Measurements from ENCODE around the gene SMIM36. TPM values are rescaled to one million over a fixed set of nuclear protein-coding genes. Genes with fewer than 3 reads are reported as not detected.
"Not testable (repeated sequence)": the region's sequence is repeated elsewhere in the genome, so short reads cannot be mapped to it uniquely, and the experiment has no call there.

Gene SMIM36
- total and polyA plus RNA-seq, 2 donors from 2014 or later, result not detected

GRCh38 chr17:55520402-55520801, 9.2 kb upstream of the SMIM36 start:
- Histone ChIP-seq H3K36me3 (ENCODE audit: control insufficient read depth in 2 of 3, insufficient read depth in 3 of 3, low read length in 3 of 3) (no peaks in the 10 kb centered on the region), H3K4me1 (ENCODE audit: control insufficient read depth in 2 of 3, insufficient read depth in 2 of 3, low read depth in 1 of 3, low read length in 3 of 3) (no peaks in the 10 kb centered on the region), H3K9ac (ENCODE audit: low read length in 3 of 3) (no peak overlapping the region), H3K27ac (ENCODE audit: low read depth in 2 of 2, low read length in 2 of 2) (no peak overlapping the region), H3K27me3 (ENCODE audit: control insufficient read depth, insufficient read depth, low read length) (no peaks in the 10 kb centered on the region), H3K4me3 (ENCODE audit: low read length in 3 of 3) (no peak overlapping the region), H3K9me3 (ENCODE audit: control insufficient read depth in 2 of 3, insufficient read depth in 1 of 3, low read length in 3 of 3) (no peaks in the 10 kb centered on the region)
- no peak for FAIRE-seq
- intact Hi-C loops (cut with DNase I), result loop anchor here (5.0 kb wide), 1 partner anchor 252 kb away; no protein-coding TSS in a partner anchor
- TF ChIP-seq CTCF (IDR thresholded peaks at IDR 0.05; ENCODE audit: borderline replicate concordance, extremely low read depth, insufficient read depth), result no peak
- DNase-seq, result no peak

- no peaks in the 10 kb centered on the region for H3K36me3 ChIP-seq (ENCODE audit: control insufficient read depth in 2 of 3, insufficient read depth in 3 of 3, low read length in 3 of 3)
- H3K9me3 ChIP-seq (ENCODE audit: control insufficient read depth in 2 of 3, insufficient read depth in 1 of 3, low read length in 3 of 3), result no peaks in the 10 kb centered on the region
- no peaks in the 10 kb centered on the region for H3K27me3 ChIP-seq (ENCODE audit: control insufficient read depth, insufficient read depth, low read length)
- DNase-seq (no peak), FAIRE-seq (no peak)
- H3K4me3 ChIP-seq (ENCODE audit: low read length in 3 of 3), result no peak overlapping the region
- no peak for TF ChIP-seq CTCF (IDR thresholded peaks at IDR 0.05; ENCODE audit: borderline replicate concordance, extremely low read depth, insufficient read depth)
- H3K4me1 ChIP-seq (ENCODE audit: control insufficient read depth in 2 of 3, insufficient read depth in 2 of 3, low read depth in 1 of 3, low read length in 3 of 3), result no peaks in the 10 kb centered on the region
- intact Hi-C loops (cut with DNase I), result loop anchor here (10.0 kb wide), 2 partner anchors 164 to 524 kb away; no protein-coding TSS in a partner anchor
- H3K9ac ChIP-seq (ENCODE audit: low read length in 3 of 3), result no peak overlapping the region
- H3K27ac ChIP-seq (ENCODE audit: low read depth in 2 of 2, low read length in 2 of 2), result no peak overlapping the region
Measured at GRCh38 chr17:55518510-55518909, 7.3 kb upstream of the SMIM36 start.

- peak; percentile 85 for FAIRE-seq
- intact Hi-C loops (cut with DNase I), result loop anchor here (10.0 kb wide), 2 partner anchors 159 to 519 kb away; no protein-coding TSS in a partner anchor
- H3K9me3 ChIP-seq (ENCODE audit: control insufficient read depth in 2 of 3, insufficient read depth in 1 of 3, low read length in 3 of 3), result no peaks in the 10 kb centered on the region
- peak; percentile 83 for TF ChIP-seq CTCF (IDR thresholded peaks at IDR 0.05; ENCODE audit: borderline replicate concordance, extremely low read depth, insufficient read depth)
- H3K36me3 ChIP-seq (ENCODE audit: control insufficient read depth in 2 of 3, insufficient read depth in 3 of 3, low read length in 3 of 3), result no peaks in the 10 kb centered on the region
- peak in 4 of 5 donors; percentile 74 to 90 (median 82) for DNase-seq
- no peak overlapping the region for H3K4me3 ChIP-seq (ENCODE audit: low read length in 3 of 3)
- no peak overlapping the region for H3K9ac ChIP-seq (ENCODE audit: low read length in 3 of 3)
- H3K27me3 ChIP-seq (ENCODE audit: control insufficient read depth, insufficient read depth, low read length), result no peaks in the 10 kb centered on the region
- H3K4me1 ChIP-seq (ENCODE audit: control insufficient read depth in 2 of 3, insufficient read depth in 2 of 3, low read depth in 1 of 3, low read length in 3 of 3), result no peaks in the 10 kb centered on the region
- H3K27ac ChIP-seq (ENCODE audit: low read depth in 2 of 2, low read length in 2 of 2), result no peak overlapping the region
Measured at GRCh38 chr17:55513885-55514590, 2.8 kb upstream of the SMIM36 start.

GRCh38 chr17:55507669-55508068, 3.6 kb downstream of the SMIM36 start:
- intact Hi-C loops (cut with DNase I); FAIRE-seq: not testable (repeated sequence)

GRCh38 chr17:55501626-55502025, 9.6 kb downstream of the SMIM36 start:
- H3K27ac ChIP-seq (ENCODE audit: low read depth in 2 of 2, low read length in 2 of 2); FAIRE-seq; H3K9ac ChIP-seq (ENCODE audit: low read length in 3 of 3); H3K4me1 ChIP-seq (ENCODE audit: control insufficient read depth in 2 of 3, insufficient read depth in 2 of 3, low read depth in 1 of 3, low read length in 3 of 3); H3K4me3 ChIP-seq (ENCODE audit: low read length in 3 of 3); H3K27me3 ChIP-seq (ENCODE audit: control insufficient read depth, insufficient read depth, low read length); DNase-seq; H3K9me3 ChIP-seq (ENCODE audit: control insufficient read depth in 2 of 3, insufficient read depth in 1 of 3, low read length in 3 of 3); intact Hi-C loops (cut with DNase I); H3K36me3 ChIP-seq (ENCODE audit: control insufficient read depth in 2 of 3, insufficient read depth in 3 of 3, low read length in 3 of 3): not testable (repeated sequence)

More at GRCh38 chr17:55507669-55508068, 3.6 kb downstream of the SMIM36 start:
- not testable (repeated sequence) for H3K36me3 ChIP-seq (ENCODE audit: control insufficient read depth in 2 of 3, insufficient read depth in 3 of 3, low read length in 3 of 3); H3K27ac ChIP-seq (ENCODE audit: low read depth in 2 of 2, low read length in 2 of 2); H3K9ac ChIP-seq (ENCODE audit: low read length in 3 of 3); H3K4me1 ChIP-seq (ENCODE audit: control insufficient read depth in 2 of 3, insufficient read depth in 2 of 3, low read depth in 1 of 3, low read length in 3 of 3); H3K4me3 ChIP-seq (ENCODE audit: low read length in 3 of 3); H3K27me3 ChIP-seq (ENCODE audit: control insufficient read depth, insufficient read depth, low read length); DNase-seq; H3K9me3 ChIP-seq (ENCODE audit: control insufficient read depth in 2 of 3, insufficient read depth in 1 of 3, low read length in 3 of 3)
